Activated CD8-positive, alpha-beta T cell treated with anti-CD3 and anti-CD28 coated beads for 36 hours (primary cell): ENCODE data around the gene EEIG1. TPM values are rescaled to one million over a fixed set of nuclear protein-coding genes. Genes with fewer than 3 reads are reported as not detected.

Source experiments
- ATAC-seq: fragments of 200-7000 bp; cut with Tn5 transposase; one replicate; pipeline ENCODE4 v1.10.0; 2021; ENCODE audit warnings: mild to moderate bottlenecking, moderate library complexity
- CTCF ChIA-PET: fragments of 350-600 bp; sonication (Branson Sonifier 250); formaldehyde crosslinking; loops from one replicate; lab custom pipeline; 2021; ENCODE audit warnings: antibody characterized with exemption; lab: Charles Lee
- POLR2A ChIA-PET: fragments of 350-600 bp; sonication (Branson Sonifier 250); formaldehyde crosslinking; loops from one replicate; lab custom pipeline; 2021; ENCODE audit warnings: antibody characterized with exemption; lab: Charles Lee
- DNase-seq: peaks from one replicate; pipeline ENCODE4 v3.0.0-alpha.2; 2020
- H3K27ac Mint-ChIP-seq: one replicate; pipeline ENCODE4 v1.8.0; 2021; ENCODE audit warnings: mild to moderate bottlenecking, mixed read lengths
- H3K27me3 Mint-ChIP-seq: one replicate; pipeline ENCODE4 v1.8.0; 2021; ENCODE audit warnings: mixed read lengths
- H3K36me3 Mint-ChIP-seq: one replicate; pipeline ENCODE4 v1.8.0; 2021; ENCODE audit warnings: low read depth, mixed read lengths
- H3K4me1 Mint-ChIP-seq: one replicate; pipeline ENCODE4 v1.8.0; 2021; ENCODE audit warnings: low read depth, mixed read lengths
- H3K4me3 Mint-ChIP-seq: one replicate; pipeline ENCODE4 v1.8.0; 2021; ENCODE audit warnings: mild to moderate bottlenecking, moderate library complexity, mixed read lengths
- H3K9me3 Mint-ChIP-seq: one replicate; pipeline ENCODE4 v1.8.0; 2021; ENCODE audit warnings: mixed read lengths
- CTCF ChIP-seq: fragments of 200-600 bp; IDR thresholded peaks from one replicate; pipeline ENCODE4 v1.8.0; 2022; ENCODE audit warnings: antibody characterized with exemption, mild to moderate bottlenecking
- intact Hi-C: fragments of 100-400 bp; cut with micrococcal nuclease; formaldehyde crosslinking; loops from one replicate; pipeline ENCODE4 v1.10.0; 2022
- total RNA-seq, 2 experiments: library from RNA; stranded (reverse); gene quantifications; one replicate each; pipeline ENCODE4 v1.2.3, GENCODE V29; 2021

Gene EEIG1
- total RNA-seq, 2 experiments from 2014 or later = 79.7 to 81.5 TPM

GRCh38 chr9:128007566-128008138 is 26.9 kb upstream of the EEIG1 start:
- peaks cover 9% of the 10 kb centered on the region for H3K36me3 Mint-ChIP-seq
- H3K27ac Mint-ChIP-seq = peak overlapping the region; percentile 92
- DNase-seq (peak; percentile 98), ATAC-seq (peak; percentile 88)
- H3K9me3 Mint-ChIP-seq = peaks cover 6% of the 10 kb centered on the region
- peaks cover 41% of the 10 kb centered on the region for H3K4me1 Mint-ChIP-seq
- no peaks in the 10 kb centered on the region for H3K27me3 Mint-ChIP-seq
- H3K4me3 Mint-ChIP-seq = peak overlapping the region; percentile 71
- CTCF ChIA-PET = interaction anchor here (1.0 to 5.9 kb wide), 4 partner anchors 27 to 55 kb away, joined by 3 to 30 read pairs (median 5); no protein-coding TSS in a partner anchor
- POLR2A ChIA-PET = interaction anchor here (0.7 to 3.6 kb wide), 17 partner anchors 9 to 109 kb away, joined by 3 to 27 read pairs (median 3); partner anchors contain the start of gene EEIG1
- no peak for TF ChIP-seq CTCF
- intact Hi-C loops = loop anchor here (2.0 kb wide), 1 partner anchor 19 kb away; no protein-coding TSS in a partner anchor

- H3K9me3 Mint-ChIP-seq = peaks cover 6% of the 10 kb centered on the region
Observed at GRCh38 chr9:128006332-128006996, 25.7 kb upstream of the EEIG1 start.

GRCh38 chr9:128005923-128006322 is 25.1 kb upstream of the EEIG1 start:
- no peak for TF ChIP-seq CTCF
- DNase-seq = no peak
- Mint-ChIP-seq H3K27ac (peak overlapping the region; percentile 72), H3K4me1 (peaks cover 35% of the 10 kb centered on the region), H3K27me3 (no peaks in the 10 kb centered on the region), H3K36me3 (peaks cover 9% of the 10 kb centered on the region), H3K9me3 (peaks cover 6% of the 10 kb centered on the region), H3K4me3 (peak overlapping the region; percentile 42)
- CTCF ChIA-PET = interaction anchor here (1.1 to 5.9 kb wide), 4 partner anchors 21 to 28 kb away, joined by 3 to 30 read pairs (median 4); no protein-coding TSS in a partner anchor
- intact Hi-C loops = loop anchor here (2.0 kb wide), 1 partner anchor 21 kb away; no protein-coding TSS in a partner anchor
- POLR2A ChIA-PET = interaction anchor here (0.8 to 3.6 kb wide), 3 partner anchors 20 to 27 kb away, joined by 5 to 27 read pairs (median 5); partner anchors contain the start of gene EEIG1
- ATAC-seq = no peak

More at GRCh38 chr9:128006332-128006996, 25.7 kb upstream of the EEIG1 start:
- ATAC-seq = no peak
- Mint-ChIP-seq H3K36me3 (peaks cover 9% of the 10 kb centered on the region), H3K27me3 (no peaks in the 10 kb centered on the region), H3K4me3 (peak overlapping the region; percentile 47), H3K27ac (peak overlapping the region; percentile 76), H3K4me1 (peaks cover 41% of the 10 kb centered on the region)
- intact Hi-C loops = loop anchor here (2.0 kb wide), 1 partner anchor 20 kb away; no protein-coding TSS in a partner anchor
- no peak for DNase-seq
- no peak for TF ChIP-seq CTCF
- POLR2A ChIA-PET = interaction anchor here (0.7 to 3.6 kb wide), 14 partner anchors 20 to 108 kb away, joined by 3 to 27 read pairs (median 4); partner anchors contain the start of gene EEIG1
- CTCF ChIA-PET = interaction anchor here (1.0 to 5.9 kb wide), 6 partner anchors 21 to 54 kb away, joined by 3 to 30 read pairs (median 4); no protein-coding TSS in a partner anchor

- Mint-ChIP-seq H3K4me1 (peaks cover 31% of the 10 kb centered on the region), H3K4me3 (no peak overlapping the region), H3K36me3 (peaks cover 8% of the 10 kb centered on the region), H3K9me3 (peaks cover 6% of the 10 kb centered on the region), H3K27ac (no peak overlapping the region), H3K27me3 (no peaks in the 10 kb centered on the region)
- DNase-seq = no peak
- no peak for ATAC-seq
- intact Hi-C loops = no loop called here
- CTCF ChIA-PET = interaction anchor here (0.6 to 5.9 kb wide), 4 partner anchors 9 to 60 kb away, joined by 3 to 30 read pairs (median 6); no protein-coding TSS in a partner anchor
- no peak for TF ChIP-seq CTCF
- POLR2A ChIA-PET = interaction anchor here (1.2 to 1.6 kb wide), 3 partner anchors 12 to 22 kb away, joined by 3 to 8 read pairs (median 4); no protein-coding TSS in a partner anchor
Observed at GRCh38 chr9:128003966-128004604, 23.3 kb upstream of the EEIG1 start.
